ENCODE data around the gene MET. TPM values are rescaled to one million over a fixed set of nuclear protein-coding genes. Genes with fewer than 3 reads are reported as not detected.
"Not testable (repeated sequence)": the region's sequence is repeated elsewhere in the genome, so short reads cannot be mapped to it uniquely, and the experiment has no call there.

Gene MET
- total RNA-seq, 1 experiment from 2014 or later, result 5.0 TPM

DNA sequence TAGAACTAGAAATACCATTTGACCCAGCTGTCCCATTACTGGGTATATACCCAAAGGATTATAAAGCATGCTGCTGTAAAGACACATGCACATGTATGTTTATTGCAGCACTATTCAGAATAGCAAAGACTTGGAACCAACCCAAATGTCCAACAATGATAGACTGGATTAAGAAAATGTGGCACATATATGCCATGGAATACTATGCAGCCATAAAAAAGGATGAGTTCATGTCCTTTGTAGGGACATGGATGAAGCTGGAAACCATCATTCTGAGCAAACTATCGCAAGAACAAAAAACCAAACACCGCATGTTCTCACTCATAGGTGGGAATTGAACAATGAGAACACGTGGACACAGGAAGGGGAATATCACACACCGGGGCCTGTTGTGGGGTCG lies 74.4 kb downstream of the MET start:
- not testable (repeated sequence) for H4K5ac ChIP-seq (ENCODE audit: insufficient read length, low read depth, low read length); H3K27ac Mint-ChIP-seq; H3K27me3 ChIP-seq (ENCODE audit: insufficient read depth, low read length); H3K4me1 ChIP-seq (ENCODE audit: insufficient read depth, low read length); H3K56ac ChIP-seq (ENCODE audit: insufficient read length, low read depth, low read length); H3K79me1 ChIP-seq (ENCODE audit: insufficient read depth, low read depth, low read length, poor library complexity, severe bottlenecking); H3K79me2 ChIP-seq (ENCODE audit: insufficient read depth, low read length); H4K20me1 ChIP-seq (ENCODE audit: control insufficient read depth, insufficient read depth, insufficient read length); H3K27ac ChIP-seq (ENCODE audit: insufficient read length, low read depth, low read length); H3K9me3 ChIP-seq (ENCODE audit: control insufficient read depth, low read depth, low read length); H3K9ac ChIP-seq (ENCODE audit: extremely low read depth, insufficient read length, low read length); H2AFZ ChIP-seq (ENCODE audit: low read length); DNase-seq; H4K8ac ChIP-seq (replicated peaks; ENCODE audit: insufficient read length, low read depth, low read length); H3K4me2 ChIP-seq (ENCODE audit: insufficient read depth, insufficient read length, low read length); H3K23me2 ChIP-seq (ENCODE audit: insufficient read length, low read depth, low read length, poor library complexity, severe bottlenecking); H3K18ac ChIP-seq (ENCODE audit: insufficient read length, low read depth, low read length); H2BK5ac ChIP-seq (ENCODE audit: insufficient read length, low read length); H3K23ac ChIP-seq (ENCODE audit: insufficient read length, low read depth, low read length); H3K4me3 Mint-ChIP-seq; H3K14ac ChIP-seq (ENCODE audit: insufficient read depth, low read length); H3K4me1 Mint-ChIP-seq; H4K91ac ChIP-seq (ENCODE audit: insufficient read length, low read depth, low read length); H2BK12ac ChIP-seq (ENCODE audit: insufficient read length, low read depth, low read length); H2BK15ac ChIP-seq (ENCODE audit: low read depth, low read length); H3T11ph ChIP-seq (ENCODE audit: low read length); H3K27me3 Mint-ChIP-seq (ENCODE audit: low read depth); H2AK5ac ChIP-seq (ENCODE audit: insufficient read length, low read length); H3K4ac ChIP-seq (ENCODE audit: low read depth, low read length); H2BK120ac ChIP-seq (ENCODE audit: low read depth, low read length, poor library complexity, severe bottlenecking); H2BK20ac ChIP-seq (ENCODE audit: low read depth, low read length, poor library complexity, severe bottlenecking)
- H3K36me3 Mint-ChIP-seq (ENCODE audit: insufficient read depth in 1 of 3, low read depth in 3 of 3), result peaks cover 7 to 14% (median 12%) of the 10 kb centered on the region in 3 experiments; a peak in 6 of 7 replicates
- WGBS (ENCODE audit: extremely low coverage, insufficient read length, low lambda C conversion rate), result no CpG with 5 or more reads among the region's 5 CpGs
- peaks cover 29 to 37% of the 10 kb centered on the region in 2 experiments for H3K9me3 Mint-ChIP-seq

DNA sequence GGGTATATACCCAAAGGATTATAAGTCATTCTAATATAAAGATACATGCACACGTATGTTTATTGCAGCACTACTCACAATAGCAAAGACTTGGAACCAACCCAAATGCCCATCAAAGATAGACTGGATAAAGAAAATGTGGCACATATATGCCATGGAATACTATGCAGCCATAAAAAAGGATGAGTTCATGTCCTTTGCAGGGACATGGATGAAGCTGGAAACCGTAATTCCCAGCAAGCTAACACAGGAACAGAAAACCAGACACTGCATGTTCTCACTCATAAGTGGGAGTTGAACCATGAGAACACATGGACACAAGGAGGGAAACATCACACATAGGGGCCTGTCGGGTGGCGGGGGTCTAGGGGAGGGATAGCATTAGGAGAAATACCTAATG lies 79.1 kb downstream of the MET start:
- H3K9ac ChIP-seq (ENCODE audit: extremely low read depth, insufficient read length, low read length); H3K27me3 ChIP-seq (ENCODE audit: insufficient read depth, low read length); H3K4me1 ChIP-seq (ENCODE audit: insufficient read depth, low read length); H3K27me3 Mint-ChIP-seq (ENCODE audit: low read depth); H2BK20ac ChIP-seq (ENCODE audit: low read depth, low read length, poor library complexity, severe bottlenecking); H2BK12ac ChIP-seq (ENCODE audit: insufficient read length, low read depth, low read length); H3K4ac ChIP-seq (ENCODE audit: low read depth, low read length); H3K27ac ChIP-seq (ENCODE audit: insufficient read length, low read depth, low read length); H3K23me2 ChIP-seq (ENCODE audit: insufficient read length, low read depth, low read length, poor library complexity, severe bottlenecking); H3K4me3 Mint-ChIP-seq; H2AK5ac ChIP-seq (ENCODE audit: insufficient read length, low read length); H3K56ac ChIP-seq (ENCODE audit: insufficient read length, low read depth, low read length); H3K9me3 ChIP-seq (ENCODE audit: control insufficient read depth, low read depth, low read length); H3K18ac ChIP-seq (ENCODE audit: insufficient read length, low read depth, low read length); H4K8ac ChIP-seq (replicated peaks; ENCODE audit: insufficient read length, low read depth, low read length); H3K14ac ChIP-seq (ENCODE audit: insufficient read depth, low read length); H3K27ac Mint-ChIP-seq; H2BK120ac ChIP-seq (ENCODE audit: low read depth, low read length, poor library complexity, severe bottlenecking); H2BK5ac ChIP-seq (ENCODE audit: insufficient read length, low read length); H3T11ph ChIP-seq (ENCODE audit: low read length); DNase-seq; H3K4me1 Mint-ChIP-seq; H4K20me1 ChIP-seq (ENCODE audit: control insufficient read depth, insufficient read depth, insufficient read length); H4K91ac ChIP-seq (ENCODE audit: insufficient read length, low read depth, low read length); H3K4me2 ChIP-seq (ENCODE audit: insufficient read depth, insufficient read length, low read length); H2AFZ ChIP-seq (ENCODE audit: low read length); H3K23ac ChIP-seq (ENCODE audit: insufficient read length, low read depth, low read length); H3K79me2 ChIP-seq (ENCODE audit: insufficient read depth, low read length); H4K5ac ChIP-seq (ENCODE audit: insufficient read length, low read depth, low read length); H2BK15ac ChIP-seq (ENCODE audit: low read depth, low read length); H3K79me1 ChIP-seq (ENCODE audit: insufficient read depth, low read depth, low read length, poor library complexity, severe bottlenecking): not testable (repeated sequence)
- Mint-ChIP-seq H3K36me3 (ENCODE audit: insufficient read depth in 1 of 3, low read depth in 3 of 3) (peaks cover under 1 to 12% (median 12%) of the 10 kb centered on the region in 3 experiments; a peak in 5 of 7 replicates), H3K9me3 (peaks cover 27 to 32% of the 10 kb centered on the region in 2 experiments; a peak in 4 of 5 replicates)
- WGBS (ENCODE audit: extremely low coverage, insufficient read length, low lambda C conversion rate), result no CpG with 5 or more reads among the region's 4 CpGs

Measured in H9 (cell line).